HG03571 (cell line): ENCODE results near the gene MFSD2B.

Experiments
- ATAC-seq: cut with Tn5 transposase; IDR thresholded peaks from one replicate; pipeline ENCODE4 v1.9.1; 2021; ENCODE audit not compliant: unreplicated experiment

Gene MFSD2B

GRCh38 chr2:24050041-24050979 lies 40.4 kb downstream of the MFSD2B start:
- ATAC-seq, result no peak

- no peak for ATAC-seq
Measured at GRCh38 chr2:24051833-24052232, 41.9 kb downstream of the MFSD2B start.

GRCh38 chr2:24052951-24053350 lies 43.1 kb downstream of the MFSD2B start:
- ATAC-seq, result no peak

- ATAC-seq, result no peak
Measured at GRCh38 chr2:24054366-24055010, 44.6 kb downstream of the MFSD2B start.

GRCh38 chr2:24055750-24056149 lies 45.9 kb downstream of the MFSD2B start:
- no peak for ATAC-seq

GRCh38 chr2:24058564-24059271 lies 48.8 kb downstream of the MFSD2B start:
- ATAC-seq, result no peak

- ATAC-seq, result no peak
Measured at GRCh38 chr2:24065341-24065740, 55.5 kb downstream of the MFSD2B start.

- ATAC-seq, result no peak
Measured at GRCh38 chr2:24072259-24072658, 62.4 kb downstream of the MFSD2B start.

GRCh38 chr2:24073816-24074215 lies 63.9 kb downstream of the MFSD2B start:
- no peak for ATAC-seq

GRCh38 chr2:24075259-24075658 lies 65.4 kb downstream of the MFSD2B start:
- ATAC-seq, result no peak
